HG03558 (cell line): ENCODE results near the gene TRIB2.

Experiments
- ATAC-seq: cut with Tn5 transposase; IDR thresholded peaks from one replicate; pipeline ENCODE4 v1.9.1; 2021; ENCODE audit warnings: moderate number of reproducible peaks; ENCODE audit not compliant: unreplicated experiment; ENCODE audit errors: extremely low read depth

TRIB2 gene

GRCh38 chr2:12734914-12735654, 18.3 kb downstream of the TRIB2 start:
- ATAC-seq = no peak

GRCh38 chr2:12737297-12737696, 20.6 kb downstream of the TRIB2 start:
- ATAC-seq = no peak

- ATAC-seq = no peak
These were observed 21.2 kb downstream of the TRIB2 start for GRCh38 chr2:12737738-12738485.

GRCh38 chr2:12739721-12740254, 23.1 kb downstream of the TRIB2 start:
- ATAC-seq = no peak

- no peak for ATAC-seq
These were observed 24.6 kb downstream of the TRIB2 start for GRCh38 chr2:12741380-12741779.

- ATAC-seq = no peak
These were observed 26.2 kb downstream of the TRIB2 start for GRCh38 chr2:12742891-12743290.

GRCh38 chr2:12750166-12750905, 33.6 kb downstream of the TRIB2 start:
- no peak for ATAC-seq

GRCh38 chr2:12754643-12755042, 37.9 kb downstream of the TRIB2 start:
- no peak for ATAC-seq

GRCh38 chr2:12755384-12755783, 38.6 kb downstream of the TRIB2 start:
- ATAC-seq = no peak

GRCh38 chr2:12759248-12759647, 42.5 kb downstream of the TRIB2 start:
- no peak for ATAC-seq

- no peak for ATAC-seq
These were observed 44.4 kb downstream of the TRIB2 start for GRCh38 chr2:12761104-12761503.

- ATAC-seq = no peak
These were observed 45.6 kb downstream of the TRIB2 start for GRCh38 chr2:12762337-12762736.

- ATAC-seq = no peak
These were observed 46.2 kb downstream of the TRIB2 start for GRCh38 chr2:12762976-12763375.

- ATAC-seq = no peak
These were observed 46.8 kb downstream of the TRIB2 start for GRCh38 chr2:12763486-12763885.

GRCh38 chr2:12764075-12764730, 47.5 kb downstream of the TRIB2 start:
- no peak for ATAC-seq

- no peak for ATAC-seq
These were observed 48.3 kb downstream of the TRIB2 start for GRCh38 chr2:12764849-12765605.

- ATAC-seq = no peak
These were observed 49.7 kb downstream of the TRIB2 start for GRCh38 chr2:12766421-12766879.

GRCh38 chr2:12767541-12767940, 50.8 kb downstream of the TRIB2 start:
- ATAC-seq = no peak

GRCh38 chr2:12767996-12768624, 51.4 kb downstream of the TRIB2 start:
- ATAC-seq = no peak
